Stomach (tissue), 9 donors: ENCODE measurements around the gene SPSB4. TPM values are rescaled to one million over a fixed set of nuclear protein-coding genes. Genes with fewer than 3 reads are reported as not detected.

ENCODE experiments used
- DNase-seq, 2 donors: peaks; one replicate each; pipeline versions ENCODE4 v3.0.0 to v3.0.0-alpha.2; 2013 to 2019
- H3K27ac ChIP-seq, 5 donors: fragments of 200-600 bp in 4 of 5; sonication (generic) in 4 of 5; one replicate each; pipeline ENCODE4 v1.5.1; 2013 to 2019; ENCODE audit warnings: mild to moderate bottlenecking in 1 of 5, moderate library complexity in 1 of 5
- H3K27me3 ChIP-seq, 3 donors: fragments of 200-600 bp; sonication (generic); one replicate each; pipeline ENCODE4 v1.5.1; 2017 to 2019; ENCODE audit warnings: mixed run types in 1 of 3
- H3K36me3 ChIP-seq, 4 donors: fragments of 200-600 bp; sonication (generic); 1 replicate in 3 of 4; 2 replicates in 1 of 4; pipeline ENCODE4 v1.5.1; 2016 to 2019
- H3K4me1 ChIP-seq, 4 donors: fragments of 200-600 bp; sonication (generic); one replicate each; pipeline ENCODE4 v1.5.1; 2016 to 2019
- H3K4me3 ChIP-seq, 4 donors: fragments of 200-600 bp; sonication (generic) in 3 of 4; one replicate each; pipeline ENCODE4 v1.5.1; 2016 to 2019; ENCODE audit warnings: mild to moderate bottlenecking in 1 of 4
- H3K9me3 ChIP-seq, 4 donors: fragments of 200-600 bp; sonication (generic); one replicate each; pipeline ENCODE4 v1.5.1; 2016 to 2019
- EP300 ChIP-seq: sonication (generic); formaldehyde crosslinking; IDR thresholded peaks from one replicate; pipeline ENCODE4 v1.6.1; 2017; ENCODE audit warnings: antibody characterized with exemption
- POLR2A ChIP-seq, 4 donors: fragments of 450-650 bp; IDR thresholded peaks; one replicate each; pipeline ENCODE4 v1.6.1; 2016; ENCODE audit warnings: antibody characterized with exemption in 4 of 4, control low read depth in 2 of 4, mild to moderate bottlenecking in 1 of 4, moderate library complexity in 1 of 4
- POLR2AphosphoS5 ChIP-seq, 3 donors: sonication (generic); formaldehyde crosslinking; IDR thresholded peaks; one replicate each; pipeline ENCODE4 v1.6.1; 2016; ENCODE audit warnings: antibody characterized with exemption in 3 of 3
- WGBS, 5 donors: extraction: QIAGEN DNeasy Blood & Tissue Kit in 3 of 5; methylation state at CpG; one replicate each; pipeline versions ENCODE4 v1.1.5 to v1.1.7; 2013 to 2018; 5-methylcytosine and 5-hydroxymethylcytosine counted together
- intact Hi-C: fragments of 100-400 bp; cut with DNase I; formaldehyde crosslinking; loops from one replicate; pipeline ENCODE4 v1.15.1; 2023; ENCODE audit warnings: low total_unique reads
- polyA plus RNA-seq, 3 donors: library from polyadenylated mRNA; stranded (reverse); fragments of 200-250 nt; gene quantifications; one replicate each; pipeline ENCODE4 v1.2.3, GENCODE V29; 2013
- total RNA-seq, 5 donors: library from RNA; depleted of rRNA; stranded (reverse); fragments of >200 nt; gene quantifications; one replicate each; pipeline versions ENCODE4 v1.1.0 to v1.2.3, GENCODE V29; 2014 to 2016
- TF ChIP-seq, protein P1 (sequence below), 7 experiments: fragments of 450-650 bp in 4 of 7; fragments of 200-600 bp in 3 of 7; sonication (generic) in 3 of 7; IDR thresholded peaks; one replicate each; pipeline ENCODE4 v1.5.1; 2016 to 2019; ENCODE audit warnings: antibody characterized with exemption in 7 of 7, control low read depth in 2 of 7, mild to moderate bottlenecking in 1 of 7
- donor health status: healthy with polysubstance abuse.
- donor health status: Bipolar disorder and iron deficiency.
- donor health status: healthy.

SPSB4 gene
- total and polyA plus RNA-seq, 8 donors, result 0.05 to 2.4 (median 1.8) TPM; not detected in 5

DNA sequence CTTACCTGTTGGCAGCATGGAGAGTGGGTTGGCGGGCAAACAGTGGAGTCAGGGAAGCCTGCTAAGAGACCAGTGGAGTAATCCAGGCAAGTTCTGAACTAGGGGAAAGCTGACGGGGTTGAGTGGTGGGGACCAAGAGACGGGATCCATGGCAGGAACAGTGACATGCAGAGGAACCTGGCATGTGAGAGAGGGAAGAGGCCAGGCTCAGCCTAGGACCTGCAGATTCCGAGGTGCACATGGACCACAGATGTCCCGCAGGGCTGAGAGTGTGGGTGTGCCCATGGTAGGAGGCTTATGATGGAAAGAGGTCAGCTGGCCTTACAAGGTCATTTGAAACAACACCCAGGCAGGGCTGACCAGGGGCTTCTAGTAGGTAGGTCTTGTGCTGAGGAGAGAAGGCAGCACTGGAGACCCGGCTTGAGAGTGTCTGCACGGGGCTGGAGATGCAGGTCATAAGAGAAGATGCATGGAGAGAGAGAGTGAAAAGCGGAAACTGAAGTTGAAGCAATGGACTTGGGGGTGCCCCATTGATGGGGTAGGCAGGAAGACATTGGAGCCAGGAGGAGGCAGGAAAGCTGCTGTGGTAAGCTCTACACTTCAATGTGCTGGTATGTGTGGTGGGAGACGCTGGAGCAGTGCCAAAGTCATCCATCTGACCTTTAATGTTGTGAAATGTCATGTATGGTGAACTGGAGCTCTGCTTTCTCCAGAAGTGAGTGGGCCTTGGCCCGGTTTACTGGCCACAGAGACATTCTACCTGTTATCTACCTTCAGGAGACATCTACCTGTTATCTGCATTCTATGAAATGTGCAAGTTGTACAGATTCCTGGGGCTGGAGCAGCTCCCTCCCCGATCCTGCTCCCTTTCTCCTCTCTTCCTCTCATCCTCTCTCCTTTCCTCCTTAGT lies 4.6 kb downstream of the SPSB4 start:
- TF ChIP-seq POLR2AphosphoS5 (IDR thresholded peaks at IDR 0.05), result no peak
- TF ChIP-seq EP300, result no peak
- TF ChIP-seq POLR2A (IDR thresholded peaks at IDR 0.05), result no peak
- TF ChIP-seq, protein P1, sequence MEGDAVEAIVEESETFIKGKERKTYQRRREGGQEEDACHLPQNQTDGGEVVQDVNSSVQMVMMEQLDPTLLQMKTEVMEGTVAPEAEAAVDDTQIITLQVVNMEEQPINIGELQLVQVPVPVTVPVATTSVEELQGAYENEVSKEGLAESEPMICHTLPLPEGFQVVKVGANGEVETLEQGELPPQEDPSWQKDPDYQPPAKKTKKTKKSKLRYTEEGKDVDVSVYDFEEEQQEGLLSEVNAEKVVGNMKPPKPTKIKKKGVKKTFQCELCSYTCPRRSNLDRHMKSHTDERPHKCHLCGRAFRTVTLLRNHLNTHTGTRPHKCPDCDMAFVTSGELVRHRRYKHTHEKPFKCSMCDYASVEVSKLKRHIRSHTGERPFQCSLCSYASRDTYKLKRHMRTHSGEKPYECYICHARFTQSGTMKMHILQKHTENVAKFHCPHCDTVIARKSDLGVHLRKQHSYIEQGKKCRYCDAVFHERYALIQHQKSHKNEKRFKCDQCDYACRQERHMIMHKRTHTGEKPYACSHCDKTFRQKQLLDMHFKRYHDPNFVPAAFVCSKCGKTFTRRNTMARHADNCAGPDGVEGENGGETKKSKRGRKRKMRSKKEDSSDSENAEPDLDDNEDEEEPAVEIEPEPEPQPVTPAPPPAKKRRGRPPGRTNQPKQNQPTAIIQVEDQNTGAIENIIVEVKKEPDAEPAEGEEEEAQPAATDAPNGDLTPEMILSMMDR (IDR thresholded peaks at IDR 0.05), result no peak
- Histone ChIP-seq H3K4me3 (no peak overlapping the region), H3K9me3 (no peaks in the 10 kb centered on the region), H3K36me3 (no peaks in the 10 kb centered on the region), H3K27ac (no peak overlapping the region), H3K27me3 (peaks cover 14 to 51% (median 28%) of the 10 kb centered on the region in 3 donors), H3K4me1 (peaks cover 18 to 23% (median 22%) of the 10 kb centered on the region in 4 donors)
- no peak for DNase-seq
- WGBS, 5 donors, result 82 to 90% (median 84%) methylated on average over 11 of the region's 11 CpGs
- intact Hi-C loops, result no loop called here

- Histone ChIP-seq H3K36me3 (no peaks in the 10 kb centered on the region), H3K4me1 (peaks cover 8 to 14% (median 12%) of the 10 kb centered on the region in 4 donors), H3K27me3 (peaks cover 5 to 41% (median 19%) of the 10 kb centered on the region in 3 donors), H3K4me3 (no peak overlapping the region), H3K9me3 (no peaks in the 10 kb centered on the region), H3K27ac (no peak overlapping the region)
- TF ChIP-seq POLR2AphosphoS5 (IDR thresholded peaks at IDR 0.05) (no peak), EP300 (no peak), POLR2A (IDR thresholded peaks at IDR 0.05) (no peak)
- TF ChIP-seq, protein P1 (IDR thresholded peaks at IDR 0.05), result no peak
- peak in 1 of 2 donors; percentile 52 for DNase-seq
- intact Hi-C loops, result no loop called here
- 55 to 79% (median 68%) methylated on average over 5 to 7 of the region's 7 CpGs for WGBS, 5 donors
These were observed 5.6 kb downstream of the SPSB4 start for GRCh38 chr3:141056751-141057171.

DNA sequence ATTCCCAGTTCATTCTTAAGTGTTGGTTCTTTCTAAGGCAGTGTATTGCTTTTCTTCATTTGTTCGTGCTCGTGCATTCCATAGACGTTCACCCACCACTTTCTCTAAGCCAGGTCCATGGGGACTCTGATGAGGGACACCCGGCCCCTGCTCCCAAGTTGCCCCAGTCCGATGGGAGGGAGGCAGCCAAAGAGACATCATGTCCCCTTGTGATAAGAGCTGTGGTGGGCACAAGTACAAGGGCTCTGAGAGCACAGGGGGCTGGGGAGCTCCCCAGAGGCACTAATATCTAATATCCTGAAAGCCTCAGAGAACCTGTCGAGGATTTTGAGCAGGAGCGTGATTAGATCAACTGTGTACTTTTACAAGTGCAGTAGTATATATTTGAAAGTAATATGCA lies 6.3 kb downstream of the SPSB4 start:
- Histone ChIP-seq H3K36me3 (no peaks in the 10 kb centered on the region), H3K4me3 (no peak overlapping the region), H3K9me3 (no peaks in the 10 kb centered on the region), H3K27ac (no peak overlapping the region), H3K27me3 (peaks cover 5 to 34% (median 12%) of the 10 kb centered on the region in 3 donors), H3K4me1 (peaks cover 1 to 7% (median 5%) of the 10 kb centered on the region in 4 donors)
- 84 to 90% (median 87%) methylated on average over 7 of the region's 7 CpGs for WGBS, 5 donors
- DNase-seq, result no peak
- TF ChIP-seq EP300 (no peak), POLR2A (IDR thresholded peaks at IDR 0.05) (no peak), POLR2AphosphoS5 (IDR thresholded peaks at IDR 0.05) (no peak)
- TF ChIP-seq, protein P1 (IDR thresholded peaks at IDR 0.05), result no peak
- intact Hi-C loops, result no loop called here

- no peak overlapping the region for H3K27ac ChIP-seq
- WGBS, 5 donors, result 81 to 92% (median 88%) methylated on average over 8 of the region's 8 CpGs
These were observed 7.0 kb downstream of the SPSB4 start for GRCh38 chr3:141057946-141058800.

More at GRCh38 chr3:141057946-141058800, 7.0 kb downstream of the SPSB4 start:
- no peak for DNase-seq
- Histone ChIP-seq H3K4me3 (no peak overlapping the region), H3K36me3 (no peaks in the 10 kb centered on the region), H3K27me3 (peaks cover 0 to 27% (median 5%) of the 10 kb centered on the region in 3 donors), H3K4me1 (no peaks in the 10 kb centered on the region), H3K9me3 (no peaks in the 10 kb centered on the region)
- TF ChIP-seq EP300 (no peak), POLR2A (IDR thresholded peaks at IDR 0.05) (no peak), POLR2AphosphoS5 (IDR thresholded peaks at IDR 0.05) (no peak)
- TF ChIP-seq, protein P1 (IDR thresholded peaks at IDR 0.05), result no peak
- intact Hi-C loops, result no loop called here
